Mammary epithelial cell (primary cell): ENCODE results near the gene GNMT.

ENCODE experiments used
- CTCF ChIP-seq, 2 donors: IDR thresholded peaks in 1 of 2; conservative IDR thresholded peaks in 1 of 2; 2 replicates each; pipeline ENCODE4 v1.5.1; 2011 to 2012; ENCODE audit warnings: inconsistent platforms in 2 of 2, low read length in 2 of 2, mild to moderate bottlenecking in 2 of 2, control low read depth in 1 of 2, low read depth in 1 of 2; ENCODE audit not compliant: insufficient read depth in 1 of 2; ENCODE audit errors: extremely low read depth in 1 of 2
- EZH2 ChIP-seq: IDR thresholded peaks from 2 replicates; pipeline ENCODE4 v1.6.1; 2012; ENCODE audit warnings: low read length, inconsistent platforms, borderline replicate concordance

GRCh38 chr6:43001843-43002242, 41.3 kb downstream of the GNMT start:
- no peak for TF ChIP-seq CTCF (conservative IDR thresholded peaks at IDR 0.05 in 1 of 2, IDR thresholded peaks at IDR 0.05 in 1 of 2; ENCODE audit: extremely low read depth in 1 of 2, insufficient read depth in 1 of 2, low read depth in 1 of 2, low read length in 2 of 2)
- TF ChIP-seq EZH2, result no peak
